K562 (cell line): Measurements from ENCODE around the gene KLHL35. TPM values are rescaled to one million over a fixed set of nuclear protein-coding genes. Genes with fewer than 3 reads are reported as not detected.

Experiments used
- ARID1B ChIP-seq: fragments of 450-650 bp; IDR thresholded peaks from 2 replicates; pipeline ENCODE4 v1.6.1; 2016; ENCODE audit warnings: antibody characterized with exemption, mild to moderate bottlenecking, inconsistent platforms
- CBFA2T2 ChIP-seq: fragments of 450-650 bp; conservative IDR thresholded peaks from 2 replicates; pipeline ENCODE4 v1.6.1; 2017; ENCODE audit warnings: mild to moderate bottlenecking
- CBX5 ChIP-seq: IDR thresholded peaks from 2 replicates; pipeline ENCODE4 v1.6.1; 2014; ENCODE audit warnings: low read depth, borderline replicate concordance
- CTBP1 ChIP-seq: fragments of 450-650 bp; IDR thresholded peaks from 2 replicates; pipeline ENCODE4 v1.6.1; 2016; ENCODE audit warnings: borderline replicate concordance
- CXXC5 ChIP-seq: fragments of 250-450 bp; sonication (Bioruptor Pico); IDR thresholded peaks from 2 replicates; pipeline ENCODE4 v1.8.0; 2022; ENCODE audit warnings: inconsistent platforms, mild to moderate bottlenecking, moderate library complexity
- EGR1 ChIP-seq: fragments of 450-650 bp; conservative IDR thresholded peaks from 2 replicates; pipeline ENCODE4 v1.6.1; 2017; ENCODE audit warnings: mild to moderate bottlenecking
- MED1 ChIP-seq: sonication (generic); formaldehyde crosslinking; IDR thresholded peaks from 2 replicates; pipeline ENCODE4 v1.8.1; 2023; ENCODE audit warnings: missing genetic modification reagents, borderline replicate concordance
- NFIC ChIP-seq: fragments of 450-650 bp; IDR thresholded peaks from 2 replicates; pipeline ENCODE4 v1.6.1; 2017; ENCODE audit warnings: mild to moderate bottlenecking, inconsistent platforms
- NFRKB ChIP-seq: fragments of 450-650 bp; IDR thresholded peaks from 2 replicates; pipeline ENCODE4 v1.6.1; 2016; ENCODE audit warnings: low read depth
- SRSF1 ChIP-seq: fragments of 200-400 bp; formaldehyde crosslinking; IDR thresholded peaks from 2 replicates; pipeline ENCODE4 v1.6.1; 2017; ENCODE audit warnings: mild to moderate bottlenecking, low read depth, low read length, moderate library complexity
- TAL1 ChIP-seq: fragments of 450-650 bp; IDR thresholded peaks from 2 replicates; pipeline ENCODE4 v1.6.1; 2016; ENCODE audit warnings: mild to moderate bottlenecking
- ZNF589 ChIP-seq: fragments of 200-800 bp; sonication (Bioruptor generic); IDR thresholded peaks from 2 replicates; pipeline ENCODE4 v1.6.1; 2016; ENCODE audit warnings: low read depth, missing genetic modification characterization, missing compliant biosample characterization
- ZNF764 ChIP-seq: fragments of 250-450 bp; sonication (Bioruptor Pico); IDR thresholded peaks from 2 replicates; pipeline ENCODE4 v1.4.0; 2020; ENCODE audit warnings: low read depth, mild to moderate bottlenecking, moderate library complexity
- polyA plus RNA-seq, 8 experiments: library from polyadenylated mRNA; depleted of rRNA in 4 of 8; stranded (reverse) in 5 of 8; unstranded in 3 of 8; fragments of >200 nt; fragmentation: Nextera tagmentation in 2 of 8; fragmentation: Illumina TruSeq in 1 of 8; extraction: Ambion mirVana in 2 of 8; extraction: Trizol in 1 of 8; gene quantifications; 2 replicates each; pipeline versions ENCODE4 v1.2.1 to v1.2.3, GENCODE V29; 2011 to 2014; ENCODE audit warnings: inconsistent platforms in 1 of 8, missing spikeins in 1 of 8
- total RNA-seq, 7 experiments: library from RNA; depleted of rRNA in 6 of 7; stranded (reverse); fragments of >200 nt in 6 of 7; fragmentation: Illumina TruSeq in 2 of 7; extraction: Trizol in 2 of 7; gene quantifications; 2 replicates each; pipeline versions ENCODE4 v1.2.1 to v1.2.3, GENCODE V29; 2011 to 2021; ENCODE audit warnings: low replicate concordance in 1 of 7
- TF ChIP-seq, protein P1 (sequence below): fragments of 250-450 bp; sonication (Bioruptor Pico); IDR thresholded peaks from 2 replicates; pipeline ENCODE4 v1.4.0; 2020; ENCODE audit warnings: mild to moderate bottlenecking, moderate library complexity
- TF ChIP-seq, protein P2 (sequence below), 2 experiments: fragments of 200-800 bp in 1 of 2; sonication (Bioruptor generic) in 1 of 2; sonication (generic) in 1 of 2; formaldehyde crosslinking in 1 of 2; IDR thresholded peaks in 1 of 2; conservative IDR thresholded peaks in 1 of 2; 2 replicates each; pipeline versions ENCODE4 v1.5.0 to v1.6.1; 2016 to 2020; ENCODE audit warnings: missing compliant biosample characterization in 1 of 2, missing genetic modification characterization in 1 of 2, missing genetic modification reagents in 1 of 2
- TF ChIP-seq, protein P3 (sequence below), 2 experiments: fragments of 450-650 bp; IDR thresholded peaks; 2 replicates each; pipeline ENCODE4 v1.6.1; 2016
- TF ChIP-seq, protein P4 (sequence below): fragments of 450-650 bp; IDR thresholded peaks from 2 replicates; pipeline ENCODE4 v1.7.1; 2018; ENCODE audit warnings: mild to moderate bottlenecking, low read depth; ENCODE audit not compliant: partially characterized antibody

KLHL35 gene
- total and polyA plus RNA-seq, 9 of the 15 experiments (the other 6 are each of a cell fraction or from before 2014, with no cell fraction given), result not detected

DNA sequence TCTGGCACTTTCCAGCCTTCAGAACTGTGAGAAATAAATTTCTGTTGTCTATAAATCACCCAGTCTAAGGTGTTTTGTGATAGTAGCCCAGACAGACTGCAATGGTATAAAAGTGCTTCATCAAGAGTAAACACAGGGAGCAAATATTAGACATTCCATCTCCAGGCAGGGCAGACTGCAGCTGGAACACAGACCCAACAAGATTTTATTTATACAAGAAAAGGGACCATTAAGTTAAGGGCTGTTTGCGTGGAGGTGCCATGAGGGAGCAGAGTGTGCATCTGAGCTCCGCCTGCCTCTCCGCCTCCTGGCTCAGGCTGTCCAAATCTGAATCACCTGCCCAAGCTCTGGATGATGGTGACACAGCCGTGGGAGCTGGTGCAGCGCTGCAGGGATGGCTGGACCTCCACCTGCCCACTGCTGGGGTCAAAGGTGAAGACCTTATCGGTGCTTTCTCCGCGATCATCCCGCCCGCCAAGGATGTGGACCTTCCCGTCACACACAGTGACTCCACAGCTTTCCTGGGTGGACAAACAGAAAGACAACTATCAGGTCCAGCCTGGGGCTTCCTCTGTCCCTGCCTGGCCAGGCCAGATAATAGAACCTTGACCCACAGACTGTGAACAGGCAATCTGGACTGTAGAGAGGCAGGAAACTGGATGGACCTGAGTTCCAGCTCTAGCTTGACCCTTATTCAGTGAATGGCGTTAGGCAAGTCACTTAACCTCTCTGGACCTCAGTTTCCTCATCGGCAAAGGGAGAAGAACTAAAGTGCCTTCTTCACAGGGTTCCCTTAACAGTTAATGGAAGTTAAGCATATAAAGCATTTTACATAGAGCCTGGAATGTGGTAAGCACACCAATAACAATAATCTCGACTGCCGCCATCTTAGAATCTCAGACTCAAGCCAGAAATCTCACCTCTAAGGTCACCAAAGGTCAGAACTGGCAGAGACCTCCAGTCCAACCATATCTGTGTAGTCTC, 10.5 kb downstream of the KLHL35 start (continued):
- TF ChIP-seq, protein P1, sequence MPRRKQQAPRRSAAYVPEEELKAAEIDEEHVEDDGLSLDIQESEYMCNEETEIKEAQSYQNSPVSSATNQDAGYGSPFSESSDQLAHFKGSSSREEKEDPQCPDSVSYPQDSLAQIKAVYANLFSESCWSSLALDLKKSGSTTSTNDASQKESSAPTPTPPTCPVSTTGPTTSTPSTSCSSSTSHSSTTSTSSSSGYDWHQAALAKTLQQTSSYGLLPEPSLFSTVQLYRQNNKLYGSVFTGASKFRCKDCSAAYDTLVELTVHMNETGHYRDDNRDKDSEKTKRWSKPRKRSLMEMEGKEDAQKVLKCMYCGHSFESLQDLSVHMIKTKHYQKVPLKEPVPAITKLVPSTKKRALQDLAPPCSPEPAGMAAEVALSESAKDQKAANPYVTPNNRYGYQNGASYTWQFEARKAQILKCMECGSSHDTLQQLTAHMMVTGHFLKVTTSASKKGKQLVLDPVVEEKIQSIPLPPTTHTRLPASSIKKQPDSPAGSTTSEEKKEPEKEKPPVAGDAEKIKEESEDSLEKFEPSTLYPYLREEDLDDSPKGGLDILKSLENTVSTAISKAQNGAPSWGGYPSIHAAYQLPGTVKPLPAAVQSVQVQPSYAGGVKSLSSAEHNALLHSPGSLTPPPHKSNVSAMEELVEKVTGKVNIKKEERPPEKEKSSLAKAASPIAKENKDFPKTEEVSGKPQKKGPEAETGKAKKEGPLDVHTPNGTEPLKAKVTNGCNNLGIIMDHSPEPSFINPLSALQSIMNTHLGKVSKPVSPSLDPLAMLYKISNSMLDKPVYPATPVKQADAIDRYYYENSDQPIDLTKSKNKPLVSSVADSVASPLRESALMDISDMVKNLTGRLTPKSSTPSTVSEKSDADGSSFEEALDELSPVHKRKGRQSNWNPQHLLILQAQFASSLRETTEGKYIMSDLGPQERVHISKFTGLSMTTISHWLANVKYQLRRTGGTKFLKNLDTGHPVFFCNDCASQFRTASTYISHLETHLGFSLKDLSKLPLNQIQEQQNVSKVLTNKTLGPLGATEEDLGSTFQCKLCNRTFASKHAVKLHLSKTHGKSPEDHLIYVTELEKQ (CRISPR knock-in tag), result no peak
- TF ChIP-seq, protein P2, sequence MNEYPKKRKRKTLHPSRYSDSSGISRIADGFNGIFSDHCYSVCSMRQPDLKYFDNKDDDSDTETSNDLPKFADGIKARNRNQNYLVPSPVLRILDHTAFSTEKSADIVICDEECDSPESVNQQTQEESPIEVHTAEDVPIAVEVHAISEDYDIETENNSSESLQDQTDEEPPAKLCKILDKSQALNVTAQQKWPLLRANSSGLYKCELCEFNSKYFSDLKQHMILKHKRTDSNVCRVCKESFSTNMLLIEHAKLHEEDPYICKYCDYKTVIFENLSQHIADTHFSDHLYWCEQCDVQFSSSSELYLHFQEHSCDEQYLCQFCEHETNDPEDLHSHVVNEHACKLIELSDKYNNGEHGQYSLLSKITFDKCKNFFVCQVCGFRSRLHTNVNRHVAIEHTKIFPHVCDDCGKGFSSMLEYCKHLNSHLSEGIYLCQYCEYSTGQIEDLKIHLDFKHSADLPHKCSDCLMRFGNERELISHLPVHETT (CRISPR knock-in tag; conservative IDR thresholded peaks at IDR 0.05 in 1 of 2, IDR thresholded peaks at IDR 0.05 in 1 of 2), result 0 out of 4 replicates have a peak, but pooled peaks of 1 of the 2 experiments have one; percentile 25
- TF ChIP-seq TAL1 (peak; percentile 87), NFIC (peak; percentile 64), SRSF1 (no peak), CBFA2T2 (peak; percentile 86), ZNF764 (CRISPR knock-in tag) (no peak), CXXC5 (0 out of 2 replicates have a peak, but pooled peaks have one; percentile 44), ZNF589 (CRISPR knock-in tag) (0 out of 2 replicates have a peak, but pooled peaks have one; percentile 23), MED1 (CRISPR knock-in tag) (no peak), ARID1B (peak; percentile 89), NFRKB (no peak), CBX5 (no peak), CTBP1 (peak; percentile 89), EGR1 (no peak)
- TF ChIP-seq, protein P3, sequence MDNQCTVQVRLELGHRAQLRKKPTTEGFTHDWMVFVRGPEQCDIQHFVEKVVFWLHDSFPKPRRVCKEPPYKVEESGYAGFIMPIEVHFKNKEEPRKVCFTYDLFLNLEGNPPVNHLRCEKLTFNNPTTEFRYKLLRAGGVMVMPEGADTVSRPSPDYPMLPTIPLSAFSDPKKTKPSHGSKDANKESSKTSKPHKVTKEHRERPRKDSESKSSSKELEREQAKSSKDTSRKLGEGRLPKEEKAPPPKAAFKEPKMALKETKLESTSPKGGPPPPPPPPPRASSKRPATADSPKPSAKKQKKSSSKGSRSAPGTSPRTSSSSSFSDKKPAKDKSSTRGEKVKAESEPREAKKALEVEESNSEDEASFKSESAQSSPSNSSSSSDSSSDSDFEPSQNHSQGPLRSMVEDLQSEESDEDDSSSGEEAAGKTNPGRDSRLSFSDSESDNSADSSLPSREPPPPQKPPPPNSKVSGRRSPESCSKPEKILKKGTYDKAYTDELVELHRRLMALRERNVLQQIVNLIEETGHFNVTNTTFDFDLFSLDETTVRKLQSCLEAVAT (IDR thresholded peaks at IDR 0.05), result peak in 1 of 2 experiments; percentile 68; a peak in 1 of 4 replicates
- TF ChIP-seq, protein P4, sequence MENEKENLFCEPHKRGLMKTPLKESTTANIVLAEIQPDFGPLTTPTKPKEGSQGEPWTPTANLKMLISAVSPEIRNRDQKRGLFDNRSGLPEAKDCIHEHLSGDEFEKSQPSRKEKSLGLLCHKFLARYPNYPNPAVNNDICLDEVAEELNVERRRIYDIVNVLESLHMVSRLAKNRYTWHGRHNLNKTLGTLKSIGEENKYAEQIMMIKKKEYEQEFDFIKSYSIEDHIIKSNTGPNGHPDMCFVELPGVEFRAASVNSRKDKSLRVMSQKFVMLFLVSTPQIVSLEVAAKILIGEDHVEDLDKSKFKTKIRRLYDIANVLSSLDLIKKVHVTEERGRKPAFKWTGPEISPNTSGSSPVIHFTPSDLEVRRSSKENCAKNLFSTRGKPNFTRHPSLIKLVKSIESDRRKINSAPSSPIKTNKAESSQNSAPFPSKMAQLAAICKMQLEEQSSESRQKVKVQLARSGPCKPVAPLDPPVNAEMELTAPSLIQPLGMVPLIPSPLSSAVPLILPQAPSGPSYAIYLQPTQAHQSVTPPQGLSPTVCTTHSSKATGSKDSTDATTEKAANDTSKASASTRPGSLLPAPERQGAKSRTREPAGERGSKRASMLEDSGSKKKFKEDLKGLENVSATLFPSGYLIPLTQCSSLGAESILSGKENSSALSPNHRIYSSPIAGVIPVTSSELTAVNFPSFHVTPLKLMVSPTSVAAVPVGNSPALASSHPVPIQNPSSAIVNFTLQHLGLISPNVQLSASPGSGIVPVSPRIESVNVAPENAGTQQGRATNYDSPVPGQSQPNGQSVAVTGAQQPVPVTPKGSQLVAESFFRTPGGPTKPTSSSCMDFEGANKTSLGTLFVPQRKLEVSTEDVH, result no peak
